IPS-NIHi11 (cell line): ENCODE measurements around the gene VAC14.

ENCODE experiments used
- DNase-seq: peaks from one replicate; pipeline ENCODE4 v3.0.0; 2012; ENCODE audit warnings: mixed read lengths, low spot score

The VAC14 gene

DNA sequence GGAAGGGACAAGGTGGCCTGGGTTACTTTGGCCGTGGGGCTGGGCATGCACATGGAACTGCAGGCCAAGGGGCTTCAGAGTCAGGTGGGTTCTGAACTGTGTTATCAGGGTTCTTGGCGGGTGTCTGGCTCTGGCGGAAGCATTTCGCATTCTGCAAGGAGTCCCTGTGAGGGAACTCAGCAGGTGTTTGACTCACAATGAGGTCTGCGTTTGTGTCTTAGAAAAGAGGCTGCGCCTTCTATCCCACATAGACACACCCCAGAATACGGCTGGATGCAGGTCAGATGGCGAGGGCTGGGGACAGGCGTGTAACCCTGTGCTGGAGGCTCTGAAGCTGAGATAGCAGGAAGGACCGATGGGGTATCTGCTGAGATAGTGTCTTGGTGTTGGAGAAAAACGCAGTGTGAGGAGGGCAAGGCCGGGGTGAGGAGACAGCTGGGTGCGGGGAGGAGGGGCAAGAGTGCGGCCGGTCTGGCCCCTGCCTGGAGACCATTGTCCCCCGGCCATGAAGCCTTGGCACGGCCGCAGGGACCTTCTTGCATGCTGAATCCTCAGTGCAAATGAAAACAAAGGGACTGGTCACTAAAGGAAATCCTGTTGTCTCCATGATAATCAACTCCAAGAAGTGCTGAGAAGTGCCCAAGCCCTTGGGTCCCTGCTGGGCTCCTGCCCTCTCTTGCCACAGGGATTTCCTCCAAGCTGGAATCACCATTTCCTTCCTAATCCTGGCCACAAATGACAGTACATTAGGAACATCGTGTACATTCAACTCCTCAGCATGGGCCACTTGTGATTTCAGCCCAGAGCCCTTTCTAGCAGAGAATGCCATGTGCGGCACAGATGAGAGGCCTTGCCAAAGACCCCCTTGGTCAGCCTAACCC is 92.4 kb downstream of the VAC14 start:
- DNase-seq: no peak

DNA sequence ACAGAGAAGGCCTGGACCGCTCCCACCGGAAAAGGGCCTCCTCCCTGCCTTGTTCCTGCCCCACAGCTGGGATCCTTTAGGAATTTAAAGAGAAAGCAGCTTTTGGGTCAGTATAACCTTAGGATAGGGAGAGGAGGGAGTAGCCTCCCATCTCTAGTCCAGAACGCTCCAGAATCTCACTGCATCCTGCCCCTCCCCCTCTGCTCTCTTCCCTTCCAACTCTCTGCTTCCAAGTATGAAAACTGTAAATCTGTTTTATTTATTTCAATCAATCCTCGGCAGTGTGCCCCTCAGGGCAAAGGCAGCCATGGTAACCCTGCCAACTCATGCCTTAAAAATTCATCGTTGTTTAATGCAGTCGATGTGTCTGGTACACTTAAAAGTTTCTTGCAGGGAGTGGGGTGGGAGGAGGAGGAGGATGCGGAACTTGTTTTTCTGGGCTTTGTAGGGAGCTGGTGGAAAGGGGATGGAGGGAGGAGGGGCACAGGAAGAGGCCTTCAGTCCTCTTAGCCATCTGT is 94.0 kb downstream of the VAC14 start:
- no peak for DNase-seq

- no peak for DNase-seq
Observed at GRCh38 chr16:70705056-70705455, 95.9 kb downstream of the VAC14 start.

DNA sequence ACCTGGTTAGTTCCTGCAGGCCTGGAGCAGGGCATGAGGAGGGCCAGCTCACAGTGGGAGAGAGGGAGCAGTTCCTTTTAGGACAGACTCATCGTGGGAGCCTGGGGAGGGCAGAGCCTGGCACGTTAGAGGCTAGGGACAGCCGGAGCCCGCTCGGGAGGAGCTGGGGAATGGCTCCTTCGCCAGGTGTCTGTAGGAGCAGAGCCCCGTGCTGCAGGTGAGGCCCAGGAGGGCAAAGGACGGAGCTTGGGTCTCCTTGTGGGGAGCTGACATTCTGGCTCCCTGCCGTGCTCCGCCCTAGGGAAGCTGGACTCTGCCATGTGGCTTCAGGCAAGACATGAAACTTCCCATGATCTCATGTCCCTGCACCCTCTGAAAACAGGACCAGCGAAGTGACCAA is 96.4 kb downstream of the VAC14 start:
- no peak for DNase-seq

DNA sequence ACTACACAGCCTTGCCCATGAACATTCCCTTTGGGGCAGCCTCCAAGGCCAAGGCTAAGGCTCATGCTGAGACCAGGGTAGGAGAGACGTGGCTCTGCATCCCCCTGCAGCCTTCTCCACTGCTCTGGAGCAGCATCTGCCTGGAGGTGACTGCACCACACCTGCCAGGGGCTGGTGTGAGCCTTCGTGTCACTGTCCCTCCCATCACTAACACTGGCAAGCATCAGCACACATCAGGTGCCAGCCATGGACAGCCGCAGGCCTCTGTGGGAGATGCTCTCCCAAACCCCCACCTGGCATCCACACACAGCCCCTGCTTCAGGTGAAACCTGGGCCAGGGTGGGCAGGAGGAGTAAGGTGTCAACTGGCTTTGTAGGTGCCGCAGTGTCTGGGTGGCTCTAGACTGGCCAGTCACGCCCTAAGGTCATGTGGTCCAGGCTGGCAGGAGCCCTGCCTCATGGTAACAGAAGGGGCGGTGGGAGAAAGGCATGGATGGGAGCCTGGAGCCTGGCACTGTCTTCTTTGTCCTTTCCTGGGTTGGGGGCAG is 97.0 kb downstream of the VAC14 start:
- DNase-seq: no peak

GRCh38 chr16:70703041-70703834 is 97.7 kb downstream of the VAC14 start:
- DNase-seq: peak; percentile 68

DNA sequence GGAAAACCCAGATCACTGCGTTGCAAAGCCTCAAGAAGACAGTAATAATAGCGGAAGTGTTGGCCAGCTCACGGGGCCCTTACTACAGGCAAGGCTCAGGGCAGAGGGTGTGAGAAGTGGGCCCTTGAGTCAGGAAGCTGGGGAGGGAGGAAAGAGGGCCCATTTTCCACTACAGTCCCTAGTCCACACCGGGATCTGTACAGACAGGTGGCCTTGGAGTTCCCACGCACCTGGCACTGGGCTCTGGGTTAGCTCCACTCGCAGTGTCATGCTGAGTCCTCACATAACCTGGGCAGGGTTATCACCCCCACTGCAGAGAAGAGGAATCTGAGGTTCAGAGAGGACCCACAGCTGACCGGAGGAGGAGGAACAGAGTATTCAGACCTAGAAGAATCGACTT is 98.3 kb downstream of the VAC14 start:
- no peak for DNase-seq

DNA sequence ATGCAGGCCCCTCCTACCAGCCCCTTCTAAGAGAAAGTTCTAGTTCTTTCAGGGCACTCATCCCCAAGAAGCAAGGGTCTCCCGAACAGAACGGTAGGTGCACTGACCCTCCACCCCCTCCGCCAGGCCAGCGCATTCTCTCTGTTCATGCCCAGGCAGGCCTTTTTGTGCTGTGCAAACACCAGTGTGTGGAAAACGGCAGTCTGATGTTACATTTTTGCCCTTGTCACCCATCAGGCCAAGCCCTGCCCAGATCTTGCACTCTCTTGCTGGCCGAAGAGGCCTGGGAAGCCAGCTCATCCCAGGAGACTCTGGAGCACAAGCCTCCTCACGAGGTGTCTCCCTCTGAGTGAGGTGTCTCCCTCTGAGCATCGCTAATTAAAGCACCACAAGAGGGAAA is 99.0 kb downstream of the VAC14 start:
- DNase-seq: no peak

GRCh38 chr16:70701596-70701995 is 99.4 kb downstream of the VAC14 start:
- DNase-seq: no peak

DNA sequence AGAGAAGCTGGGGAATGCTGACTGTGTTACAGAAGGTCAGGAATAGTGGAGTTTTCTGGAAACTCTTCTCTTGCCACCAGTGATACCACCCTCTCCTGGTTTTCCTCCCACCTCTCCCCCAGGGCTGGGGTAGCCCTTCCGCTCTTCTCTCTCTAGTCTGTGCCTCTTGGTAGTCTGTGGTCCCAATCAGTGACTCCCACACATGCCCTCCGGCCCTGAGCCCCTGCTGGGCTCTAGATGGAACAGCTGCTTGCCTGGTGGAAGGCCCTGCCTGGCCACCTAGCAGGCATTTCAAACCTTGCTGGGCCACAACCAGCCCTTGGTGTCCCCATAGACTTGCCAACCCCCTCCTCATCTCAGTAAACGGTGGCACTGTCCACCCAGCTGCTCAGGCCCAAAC is 99.9 kb downstream of the VAC14 start:
- DNase-seq: no peak

DNA sequence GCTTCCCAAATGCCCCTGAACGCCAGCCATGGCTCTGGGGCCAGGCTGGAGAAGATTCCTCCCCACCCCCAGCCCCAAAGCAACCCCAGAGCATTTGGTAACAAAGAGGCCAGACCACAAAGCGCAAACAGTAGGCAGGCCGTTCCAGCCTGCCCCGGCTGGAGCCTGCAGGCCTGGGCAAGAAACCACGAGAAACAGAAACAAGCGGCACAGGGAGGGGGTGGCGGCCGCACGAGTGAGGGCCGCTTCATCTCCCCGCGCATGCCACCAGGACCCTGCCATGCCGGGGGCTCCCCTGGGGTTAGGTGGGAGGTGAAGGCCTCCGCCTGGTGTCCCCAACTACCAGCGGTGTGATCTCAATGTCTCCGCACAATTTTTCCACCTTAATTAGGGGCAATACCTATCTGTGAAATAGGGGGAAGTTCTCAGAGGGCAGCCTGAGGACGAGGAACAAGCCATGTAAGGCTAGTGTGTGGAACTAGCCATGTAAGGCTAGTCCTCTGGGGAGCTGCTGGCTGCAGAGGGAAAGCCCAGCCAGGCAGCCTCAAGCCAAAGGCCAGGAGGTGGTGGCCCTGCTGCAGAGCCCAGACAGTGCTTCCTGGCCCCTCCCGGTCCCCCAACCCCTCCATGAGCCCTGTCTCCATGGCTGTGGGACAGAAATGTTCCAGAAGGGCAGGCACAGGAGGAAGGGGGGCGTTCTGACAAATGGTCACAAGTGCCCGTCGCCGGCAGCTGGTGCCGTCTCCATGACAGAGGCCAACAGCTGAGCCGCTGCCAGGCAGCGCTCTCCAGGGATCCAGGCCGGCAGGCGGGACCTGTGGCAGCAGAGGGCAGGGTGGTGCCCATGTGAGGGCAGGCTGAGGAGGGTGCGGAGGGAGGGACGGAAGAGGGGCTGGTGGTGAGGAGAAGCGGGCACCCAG is 100.6 kb downstream of the VAC14 start:
- no peak for DNase-seq

- DNase-seq: no peak
Observed at GRCh38 chr16:70699696-70700095, 101.3 kb downstream of the VAC14 start.

GRCh38 chr16:70698901-70699300 is 102.1 kb downstream of the VAC14 start:
- no peak for DNase-seq

- DNase-seq: no peak
Observed at GRCh38 chr16:70697594-70698170, 103.3 kb downstream of the VAC14 start.

DNA sequence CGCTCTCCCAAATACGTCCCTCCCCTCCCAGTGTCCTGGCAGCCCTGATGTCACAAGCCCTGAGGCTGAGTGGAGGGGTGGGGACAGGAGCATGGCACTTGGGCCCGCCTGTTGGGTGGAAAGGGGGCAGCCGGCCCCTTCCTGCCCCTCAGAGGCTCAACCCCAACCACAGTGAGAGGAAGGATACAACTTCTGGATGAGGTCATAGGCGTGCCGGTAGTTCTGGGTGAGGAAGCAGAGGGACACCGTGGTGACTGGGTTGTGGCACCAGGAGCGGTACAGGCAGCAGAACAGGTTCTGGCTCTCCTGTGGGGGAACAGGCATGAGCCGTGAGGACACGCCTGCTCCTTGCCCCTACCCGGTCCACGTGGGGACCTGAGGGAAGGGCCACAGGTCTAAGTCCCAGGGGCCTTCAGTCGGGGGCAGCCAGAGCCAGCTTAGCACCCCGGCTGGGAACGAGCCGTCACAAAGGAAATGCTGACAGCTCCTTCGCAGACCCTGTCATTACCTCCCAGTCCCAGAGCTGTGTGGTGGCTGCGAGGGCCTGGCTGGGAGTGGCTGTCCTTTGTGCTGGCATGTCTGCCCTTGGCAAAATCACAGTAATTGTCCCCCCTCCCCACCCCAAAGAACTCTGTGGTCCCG is 103.9 kb downstream of the VAC14 start:
- no peak for DNase-seq

- DNase-seq: no peak
Observed at GRCh38 chr16:70696355-70696754, 104.6 kb downstream of the VAC14 start.

DNA sequence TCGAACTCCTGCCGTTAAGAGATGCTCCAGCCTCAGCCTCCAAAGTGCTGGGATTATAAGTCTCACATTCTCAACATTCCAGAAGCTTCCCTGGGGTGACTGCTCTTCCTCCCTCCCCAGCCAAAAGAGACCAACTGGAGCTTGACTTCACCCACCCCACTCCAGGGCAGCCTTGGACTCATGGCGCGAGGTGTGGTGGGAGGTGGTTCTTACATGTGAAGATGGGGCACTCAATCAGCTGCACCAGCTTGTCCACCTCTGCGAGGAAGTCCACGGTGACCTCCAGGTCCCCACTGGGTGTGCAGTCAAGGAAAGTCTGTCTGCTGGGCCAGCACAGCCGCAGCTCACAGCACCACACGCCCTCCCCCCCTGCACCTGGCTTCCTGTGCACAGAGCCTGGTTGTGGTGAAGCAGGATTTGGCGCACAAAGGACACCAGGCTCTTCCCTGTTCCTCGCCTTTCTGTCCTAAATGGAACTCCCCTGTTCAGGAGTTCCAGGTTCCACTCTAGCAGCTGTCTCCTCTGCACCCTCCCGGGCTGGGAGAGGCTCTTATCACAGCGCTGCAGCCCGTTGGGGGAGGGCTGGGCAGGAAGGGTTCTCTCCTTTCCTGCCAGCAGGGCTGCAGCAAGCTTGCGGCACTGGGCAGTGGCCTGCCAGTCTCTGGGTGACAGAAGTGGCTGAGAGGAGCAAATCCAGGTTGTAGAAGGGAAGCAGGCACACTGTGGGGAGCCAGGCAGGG is 105.5 kb downstream of the VAC14 start:
- no peak for DNase-seq

DNA sequence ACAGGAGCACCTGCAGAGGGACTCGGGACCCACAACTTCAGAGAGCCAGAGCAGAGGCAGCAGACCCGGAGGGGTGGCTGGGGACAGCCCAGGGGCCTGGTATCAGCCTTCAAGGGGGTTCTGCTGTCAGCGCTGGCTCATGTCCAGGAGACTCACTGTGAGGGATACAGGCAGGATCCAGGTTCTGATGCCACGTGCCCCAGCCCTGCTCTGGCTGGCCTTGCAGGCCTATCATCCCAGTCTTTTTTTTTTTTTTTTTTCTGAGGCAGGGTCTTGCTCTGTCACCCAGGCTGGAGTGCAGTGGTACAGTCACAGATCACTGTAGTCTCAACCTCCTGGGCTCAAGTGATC is 106.1 kb downstream of the VAC14 start:
- DNase-seq: no peak

DNA sequence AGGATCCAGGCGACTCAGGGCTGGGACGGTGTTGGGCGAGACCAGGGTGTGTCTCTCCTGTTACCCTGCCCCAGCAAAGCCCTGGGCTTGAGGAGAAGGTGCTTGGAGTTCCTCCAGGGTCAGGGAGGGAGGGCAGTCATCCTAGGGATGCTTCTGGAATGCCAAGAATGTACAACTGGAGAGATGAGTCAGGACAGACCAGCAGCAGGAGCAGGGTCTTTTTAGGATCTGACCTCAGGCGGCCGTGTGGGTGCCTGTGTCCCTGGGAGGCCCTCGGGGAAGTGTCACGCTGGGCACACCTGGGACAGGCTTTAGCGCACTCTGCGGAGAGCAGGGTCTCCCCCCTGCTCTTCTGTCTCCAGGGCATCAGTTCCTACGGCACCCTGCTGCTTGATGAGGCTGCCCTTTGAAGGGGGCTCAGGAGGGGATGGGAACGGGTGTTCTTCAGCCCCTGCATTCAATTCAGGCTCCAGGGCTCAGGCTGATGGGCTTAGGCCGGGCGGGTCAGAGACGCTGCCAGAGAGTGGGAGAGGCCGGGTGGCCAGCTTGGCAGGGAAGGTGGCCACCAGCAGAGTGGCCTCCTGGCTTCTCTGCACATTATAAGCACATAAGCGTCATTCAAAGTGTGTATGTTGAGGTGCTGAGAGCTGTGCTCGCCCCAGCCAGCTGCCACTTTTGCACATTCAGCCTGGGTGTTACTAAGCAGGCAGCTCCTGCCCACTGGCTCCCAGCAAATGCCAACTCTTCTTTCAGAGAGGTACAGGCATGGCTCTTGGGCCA is 106.7 kb downstream of the VAC14 start:
- DNase-seq: peak; percentile 74
